ENCODE measurements around the gene PLEKHG2.

Gene PLEKHG2

DNA sequence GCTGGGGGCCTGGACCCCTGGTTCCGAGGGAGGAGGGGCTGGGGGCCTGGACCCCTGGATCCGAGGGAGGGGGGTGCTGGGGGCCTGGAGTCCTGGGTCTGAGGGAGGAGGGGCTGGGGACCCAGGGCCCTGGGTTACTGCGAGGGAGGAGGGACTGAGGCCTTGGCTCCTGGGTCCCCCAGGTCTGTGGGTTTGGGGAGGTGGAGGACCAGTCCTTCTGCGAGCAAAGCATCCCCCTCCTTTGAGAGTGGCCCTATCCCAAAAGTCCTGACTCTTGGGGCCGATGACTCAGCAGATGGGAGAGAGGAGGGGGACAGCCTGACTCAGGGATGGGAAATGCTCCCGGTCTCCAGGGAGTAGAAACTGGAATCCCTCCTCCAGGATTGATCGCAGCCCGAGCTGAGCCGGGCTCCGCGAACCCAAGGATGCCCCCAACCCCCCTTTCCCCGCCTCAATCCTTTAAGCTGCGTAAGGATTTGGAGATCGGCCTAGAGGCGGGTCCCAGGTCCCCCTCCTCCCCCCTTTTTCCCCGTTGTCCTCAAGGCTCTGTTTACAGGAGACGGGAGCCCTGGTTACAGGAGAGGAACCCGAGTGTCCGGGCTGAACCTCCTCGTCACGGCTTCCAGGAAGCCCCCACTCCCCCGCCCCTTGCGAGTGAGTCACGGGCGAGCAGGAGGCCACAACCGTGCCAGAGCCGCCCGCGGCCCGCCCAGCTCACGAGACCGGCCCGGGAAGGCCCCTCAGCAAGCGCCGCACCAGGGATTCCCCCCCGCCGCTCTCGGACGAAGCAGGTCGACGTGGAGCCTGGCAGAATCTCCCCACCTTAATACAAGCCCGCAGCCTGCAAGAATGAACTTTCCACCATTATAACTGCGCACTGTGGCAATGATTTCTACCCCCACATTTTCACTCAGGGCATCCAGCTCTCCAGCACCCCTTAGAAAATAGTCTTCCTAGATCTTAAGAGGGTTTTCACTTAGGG, 8.8 kb upstream of the PLEKHG2 start:
- peak overlapping the region; percentile 40 for H3K4me3 ChIP-seq (ENCODE audit: low read depth, low read length)
- DNase-seq (ENCODE audit: low read depth): peak; percentile 98

DNA sequence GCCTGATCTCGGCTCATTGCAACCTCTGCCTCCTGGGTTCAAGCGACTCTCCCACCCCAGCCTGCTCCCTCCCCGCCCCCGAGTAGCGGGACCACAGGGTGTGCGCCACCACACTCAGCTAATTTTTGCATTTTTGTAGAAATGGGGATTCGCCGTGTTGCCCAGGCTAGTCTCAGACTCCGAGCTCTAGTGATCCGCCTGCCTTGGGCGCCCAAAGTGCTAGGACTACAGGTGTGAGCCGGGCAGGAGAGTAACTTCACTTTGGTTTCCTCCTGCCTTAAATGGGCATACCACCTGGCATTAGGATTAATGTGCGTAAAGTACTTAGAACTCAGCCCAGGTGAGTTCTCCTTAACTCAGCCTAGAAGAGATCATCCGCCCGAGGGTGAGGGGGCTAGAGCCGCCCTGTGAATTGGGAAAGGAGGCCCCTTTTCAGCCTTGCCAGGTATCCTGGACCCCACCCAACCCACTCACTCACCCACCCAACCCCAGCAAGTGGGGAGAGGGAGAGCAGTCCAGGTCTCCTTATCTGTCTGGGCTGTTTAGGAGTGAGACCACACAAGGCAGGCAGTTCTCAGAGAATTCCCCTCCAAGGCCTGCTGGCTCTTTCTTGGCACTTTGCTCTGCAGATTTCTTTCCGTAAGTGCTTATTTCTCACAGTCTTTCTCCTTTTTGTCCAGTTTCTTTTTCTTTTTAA, 7.1 kb upstream of the PLEKHG2 start:
- no peak for DNase-seq (ENCODE audit: low read depth)
- no peak overlapping the region for H3K4me3 ChIP-seq (ENCODE audit: low read depth, low read length)

DNA sequence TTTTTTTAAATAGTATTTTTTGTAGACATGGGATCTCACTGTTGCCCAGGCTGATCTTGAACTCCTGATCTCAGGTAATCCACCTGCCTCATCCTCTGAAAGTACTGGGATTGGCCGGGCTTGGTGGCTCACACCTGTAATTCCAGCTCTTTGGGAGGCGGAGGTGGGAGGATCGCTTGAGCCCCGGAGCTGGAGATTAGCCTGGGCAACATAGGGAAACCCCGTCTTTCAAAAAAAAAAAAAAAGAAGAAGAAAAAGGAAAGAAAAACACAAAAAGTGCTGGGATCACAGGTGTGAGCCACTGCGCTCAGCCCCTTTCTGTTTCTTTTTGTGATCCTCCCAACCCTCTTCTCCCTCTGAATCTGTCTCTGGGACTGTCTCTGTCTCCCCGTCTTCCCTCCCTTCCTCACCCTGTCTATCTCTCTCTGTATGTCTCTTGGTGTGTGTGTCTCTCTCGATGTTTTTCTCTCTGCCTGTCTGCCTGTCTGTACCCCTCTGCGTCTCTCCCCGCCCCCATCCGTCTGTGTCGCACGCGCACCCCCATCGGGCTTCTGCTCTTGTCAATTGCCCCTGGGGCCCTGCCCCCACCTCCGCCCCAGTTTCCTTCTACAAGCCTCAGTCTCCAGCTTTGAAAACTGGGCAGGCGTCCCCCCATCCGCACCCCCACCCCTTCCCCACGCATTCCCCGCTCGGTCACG, 6.4 kb upstream of the PLEKHG2 start:
- DNase-seq (ENCODE audit: low read depth): no peak
- peak overlapping the region; percentile 97 for H3K4me3 ChIP-seq (ENCODE audit: low read depth, low read length)

DNA sequence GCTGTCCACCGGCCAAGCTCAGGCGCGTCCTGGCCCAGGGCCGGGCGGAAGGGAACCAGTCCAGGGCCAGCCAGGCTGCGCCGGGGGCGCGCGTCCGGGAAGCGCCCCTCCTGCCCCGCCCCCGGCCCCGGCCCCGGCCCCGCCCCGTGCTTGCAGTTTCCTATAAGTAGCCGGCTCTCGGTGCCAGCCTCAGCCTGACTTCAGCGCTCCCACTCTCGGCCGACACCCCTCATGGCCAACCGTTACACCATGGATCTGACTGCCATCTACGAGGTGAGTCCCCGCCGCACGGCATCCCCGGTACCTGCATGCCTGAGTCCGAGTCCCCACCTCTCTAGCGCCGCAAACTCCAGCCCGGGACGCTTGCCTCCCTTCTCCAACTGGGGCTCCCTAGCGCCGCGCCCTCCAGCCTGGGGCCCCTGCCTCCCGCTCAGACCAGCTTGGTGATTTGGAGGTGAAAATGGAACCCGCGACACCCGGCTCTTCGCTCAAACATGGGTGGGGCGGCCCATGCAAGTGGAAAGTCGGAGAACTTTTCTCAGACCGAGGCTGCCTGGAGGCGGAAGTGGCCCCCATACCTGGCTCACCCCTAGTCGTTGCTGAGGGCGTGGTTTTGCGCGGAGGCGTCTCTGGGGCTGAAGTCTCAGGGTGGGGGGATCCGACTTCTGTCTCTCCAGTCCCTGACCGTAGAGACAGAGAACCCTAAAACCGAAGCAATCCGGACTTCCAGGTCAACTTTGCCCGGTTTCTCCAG, 5.6 kb upstream of the PLEKHG2 start, which contains the start of gene ZFP36:
Gene ZFP36, plus strand, starts transcription at position 192 of the 754 bp plus-strand sequence. Its CDS starts 58 bp downstream, at position 250.
- peak within 1 kb of the TSS; percentile 97 for H3K4me3 ChIP-seq (ENCODE audit: low read depth, low read length)
- peak; percentile 63 for DNase-seq (ENCODE audit: low read depth)

DNA sequence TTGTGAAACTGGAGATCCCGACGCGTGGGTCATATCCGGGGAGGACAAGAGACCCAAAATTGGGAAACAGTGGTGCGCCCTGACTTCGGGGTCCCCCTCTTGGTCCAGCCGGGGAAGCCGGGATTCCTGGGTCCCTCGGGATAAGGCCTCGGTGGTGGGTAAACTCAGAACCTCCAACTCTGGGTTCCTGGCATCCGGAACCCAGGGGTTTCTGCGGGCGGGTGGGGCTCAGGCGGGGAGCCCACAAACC, 5.1 kb upstream of the PLEKHG2 start:
- DNase-seq (ENCODE audit: low read depth): no peak

DNA sequence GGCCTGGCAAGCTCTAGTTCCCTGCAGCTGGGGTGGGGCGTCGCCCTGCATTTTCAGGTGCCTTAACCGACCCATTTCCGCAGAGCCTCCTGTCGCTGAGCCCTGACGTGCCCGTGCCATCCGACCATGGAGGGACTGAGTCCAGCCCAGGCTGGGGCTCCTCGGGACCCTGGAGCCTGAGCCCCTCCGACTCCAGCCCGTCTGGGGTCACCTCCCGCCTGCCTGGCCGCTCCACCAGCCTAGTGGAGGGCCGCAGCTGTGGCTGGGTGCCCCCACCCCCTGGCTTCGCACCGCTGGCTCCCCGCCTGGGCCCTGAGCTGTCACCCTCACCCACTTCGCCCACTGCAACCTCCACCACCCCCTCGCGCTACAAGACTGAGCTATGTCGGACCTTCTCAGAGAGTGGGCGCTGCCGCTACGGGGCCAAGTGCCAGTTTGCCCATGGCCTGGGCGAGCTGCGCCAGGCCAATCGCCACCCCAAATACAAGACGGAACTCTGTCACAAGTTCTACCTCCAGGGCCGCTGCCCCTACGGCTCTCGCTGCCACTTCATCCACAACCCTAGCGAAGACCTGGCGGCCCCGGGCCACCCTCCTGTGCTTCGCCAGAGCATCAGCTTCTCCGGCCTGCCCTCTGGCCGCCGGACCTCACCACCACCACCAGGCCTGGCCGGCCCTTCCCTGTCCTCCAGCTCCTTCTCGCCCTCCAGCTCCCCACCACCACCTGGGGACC, 4.6 kb upstream of the PLEKHG2 start:
- peak overlapping the region; percentile 97 for H3K4me3 ChIP-seq (ENCODE audit: low read depth, low read length)
- DNase-seq (ENCODE audit: low read depth): no peak

More for the DNA sequence above, 5.1 kb upstream of the PLEKHG2 start:
- peak overlapping the region; percentile 97 for H3K4me3 ChIP-seq (ENCODE audit: low read depth, low read length)

GRCh38 chr19:39408392-39409207, 3.9 kb upstream of the PLEKHG2 start:
- peak overlapping the region; percentile 97 for H3K4me3 ChIP-seq (ENCODE audit: low read depth, low read length)
- no peak for DNase-seq (ENCODE audit: low read depth)

DNA sequence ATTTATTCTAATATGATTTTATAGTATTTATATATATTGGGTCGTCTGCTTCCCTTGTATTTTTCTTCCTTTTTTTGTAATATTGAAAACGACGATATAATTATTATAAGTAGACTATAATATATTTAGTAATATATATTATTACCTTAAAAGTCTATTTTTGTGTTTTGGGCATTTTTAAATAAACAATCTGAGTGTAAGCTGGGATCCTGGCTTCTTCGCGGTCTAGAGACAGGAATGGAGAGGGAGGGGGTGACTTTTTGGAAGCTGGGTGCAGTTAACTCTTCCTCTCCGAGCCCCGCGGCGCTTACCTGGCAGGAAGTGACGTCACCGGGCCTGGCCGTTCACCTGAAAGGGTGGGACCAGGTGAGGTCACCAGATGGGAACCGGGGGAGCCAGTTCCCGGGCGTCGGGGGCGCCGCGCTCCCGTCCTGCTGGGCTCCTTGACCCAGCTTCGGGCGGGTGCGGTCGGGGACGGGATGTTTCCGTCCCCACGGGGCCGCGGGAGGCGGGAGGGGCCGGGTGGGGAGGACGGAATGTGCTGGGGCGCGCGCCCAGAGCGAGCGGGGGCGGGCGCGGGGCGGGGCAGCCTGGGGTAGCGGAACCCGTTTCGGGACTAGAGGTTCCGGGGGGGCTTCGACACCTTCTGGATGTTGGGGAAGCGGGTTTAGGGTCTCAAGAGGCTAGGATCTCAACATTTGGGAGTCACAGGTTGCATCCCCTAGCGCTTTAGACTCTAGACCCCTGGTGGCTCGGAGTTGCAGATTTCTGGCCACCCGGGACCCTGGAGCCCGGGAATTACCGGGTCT, 3.1 kb upstream of the PLEKHG2 start:
- DNase-seq (ENCODE audit: low read depth): peak; percentile 61
- H3K4me3 ChIP-seq (ENCODE audit: low read depth, low read length): peak overlapping the region; percentile 97

DNA sequence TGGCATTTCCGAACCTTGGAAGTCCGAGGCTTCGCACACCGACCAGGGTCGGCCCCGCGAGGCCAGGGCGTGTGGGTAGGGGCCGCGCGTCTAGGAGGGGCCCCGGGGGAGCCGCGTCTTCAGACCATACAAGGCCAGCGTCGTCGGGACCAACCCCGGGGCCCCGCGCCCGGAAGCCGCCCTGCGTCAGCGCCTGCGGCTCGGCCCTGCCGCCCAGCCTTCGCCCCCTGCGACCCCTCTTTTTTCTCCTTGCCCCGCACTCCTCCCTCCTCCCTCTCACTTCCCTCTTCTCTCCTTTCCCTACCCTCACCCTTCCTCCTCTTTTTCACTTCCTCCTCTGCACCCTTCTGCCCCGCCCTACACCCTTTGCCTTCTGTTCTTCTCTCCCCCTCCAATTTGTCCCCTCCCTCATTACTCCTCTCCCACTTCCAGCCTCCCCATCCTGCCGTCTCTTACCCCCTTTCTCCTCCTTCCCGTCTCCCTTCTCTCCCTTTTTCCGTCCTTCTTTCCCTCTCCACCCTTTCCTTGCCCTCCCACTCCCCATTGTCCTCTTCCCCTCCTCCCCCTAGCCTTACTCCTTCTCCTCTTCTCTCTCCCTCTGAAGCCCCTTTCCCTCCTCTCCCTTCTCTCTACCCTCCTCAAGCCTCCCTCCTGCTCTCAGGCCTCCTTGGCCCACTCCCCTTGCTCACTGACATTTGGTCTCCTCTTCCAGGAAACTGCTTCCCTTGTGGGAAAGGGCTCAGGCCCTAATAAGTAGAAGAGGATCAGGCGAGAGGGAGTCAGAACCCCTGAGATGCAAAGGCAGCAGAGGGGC, 2.2 kb upstream of the PLEKHG2 start:
- peak overlapping the region; percentile 97 for H3K4me3 ChIP-seq (ENCODE audit: low read depth, low read length)
- no peak for DNase-seq (ENCODE audit: low read depth)

DNA sequence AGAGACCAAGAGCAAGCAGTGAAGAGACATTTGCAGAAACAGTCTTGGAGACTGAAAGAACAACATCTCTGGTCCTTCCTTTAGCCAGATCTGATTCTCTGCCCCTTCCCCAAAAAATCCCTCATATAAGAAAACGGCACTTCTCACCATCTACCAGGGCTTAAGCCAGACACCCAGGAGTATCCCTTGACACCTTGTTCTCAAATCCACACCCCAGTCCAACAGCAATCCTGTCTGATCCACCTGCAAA, 1.7 kb upstream of the PLEKHG2 start:
- H3K4me3 ChIP-seq (ENCODE audit: low read depth, low read length): peak overlapping the region; percentile 2
- no peak for DNase-seq (ENCODE audit: low read depth)

DNA sequence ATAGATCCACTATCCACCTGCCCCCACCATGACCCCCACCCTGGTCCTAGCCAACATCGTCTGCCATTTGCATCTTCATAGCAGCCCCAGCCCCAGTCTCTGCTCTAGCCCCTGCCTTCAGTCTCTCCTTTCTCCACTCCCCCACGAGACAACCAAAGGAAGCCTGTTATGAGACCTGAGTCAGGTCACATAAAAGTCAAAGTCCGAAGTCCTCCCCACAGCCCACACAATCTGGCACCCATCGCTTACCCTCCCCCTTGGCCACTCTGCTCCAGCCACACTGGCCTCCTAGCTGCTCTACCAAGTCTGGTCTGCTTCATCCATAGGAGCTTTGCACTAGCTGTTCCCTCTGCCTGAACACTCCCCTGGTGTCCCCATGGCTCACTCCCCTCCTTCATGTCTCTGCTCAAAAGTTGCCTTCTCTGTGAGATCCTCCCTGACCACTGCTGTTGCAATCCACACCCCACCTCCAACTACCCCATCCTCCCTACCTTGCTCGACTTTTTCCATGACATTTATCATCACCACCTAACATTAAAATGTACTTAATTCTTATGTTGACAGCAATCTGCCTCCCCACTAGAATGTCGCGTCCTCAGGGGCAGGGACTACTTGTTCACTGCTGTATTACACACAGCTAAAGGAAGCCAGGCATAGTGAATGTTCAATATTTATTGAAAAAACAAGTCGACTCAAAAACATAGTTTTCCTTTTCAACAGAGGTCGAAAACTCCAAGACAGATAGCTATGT, 1.2 kb upstream of the PLEKHG2 start:
- H3K4me3 ChIP-seq (ENCODE audit: low read depth, low read length): peak overlapping the region; percentile 22
- peak; percentile 35 for DNase-seq (ENCODE audit: low read depth)

GRCh38 chr19:39411832-39412099, 703 bp upstream of the PLEKHG2 start:
- H3K4me3 ChIP-seq (ENCODE audit: low read depth, low read length): peak overlapping the region; percentile 22
- peak; percentile 75 for DNase-seq (ENCODE audit: low read depth)

DNA sequence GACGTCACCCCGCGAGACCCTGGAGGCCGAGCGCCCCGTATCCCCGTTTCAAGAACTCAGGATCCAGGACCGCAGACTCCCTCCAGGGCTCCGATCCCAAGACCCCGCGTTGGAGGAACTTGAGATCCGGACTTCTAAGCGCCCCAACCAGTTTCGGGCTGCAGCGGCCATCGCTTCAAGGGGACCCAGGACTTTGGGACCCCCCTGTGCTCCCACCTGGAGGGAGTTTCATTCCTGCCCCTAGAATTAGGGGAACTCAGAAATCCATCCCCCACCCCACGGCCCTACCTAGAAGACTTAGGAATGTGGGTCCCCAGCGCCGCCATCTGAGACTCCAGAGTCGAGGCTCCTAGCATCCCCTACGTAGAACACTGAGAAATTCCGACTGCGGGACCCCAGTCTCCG, 400 bp downstream of the PLEKHG2 start:
- DNase-seq (ENCODE audit: low read depth): no peak

GRCh38 chr19:39413272-39413910, 922 bp downstream of the PLEKHG2 start:
- no peak for DNase-seq (ENCODE audit: low read depth)
- H3K4me3 ChIP-seq (ENCODE audit: low read depth, low read length): peak overlapping the region; percentile 78

More for the DNA sequence above, 400 bp downstream of the PLEKHG2 start:
- peak overlapping the region; percentile 78 for H3K4me3 ChIP-seq (ENCODE audit: low read depth, low read length)

DNA sequence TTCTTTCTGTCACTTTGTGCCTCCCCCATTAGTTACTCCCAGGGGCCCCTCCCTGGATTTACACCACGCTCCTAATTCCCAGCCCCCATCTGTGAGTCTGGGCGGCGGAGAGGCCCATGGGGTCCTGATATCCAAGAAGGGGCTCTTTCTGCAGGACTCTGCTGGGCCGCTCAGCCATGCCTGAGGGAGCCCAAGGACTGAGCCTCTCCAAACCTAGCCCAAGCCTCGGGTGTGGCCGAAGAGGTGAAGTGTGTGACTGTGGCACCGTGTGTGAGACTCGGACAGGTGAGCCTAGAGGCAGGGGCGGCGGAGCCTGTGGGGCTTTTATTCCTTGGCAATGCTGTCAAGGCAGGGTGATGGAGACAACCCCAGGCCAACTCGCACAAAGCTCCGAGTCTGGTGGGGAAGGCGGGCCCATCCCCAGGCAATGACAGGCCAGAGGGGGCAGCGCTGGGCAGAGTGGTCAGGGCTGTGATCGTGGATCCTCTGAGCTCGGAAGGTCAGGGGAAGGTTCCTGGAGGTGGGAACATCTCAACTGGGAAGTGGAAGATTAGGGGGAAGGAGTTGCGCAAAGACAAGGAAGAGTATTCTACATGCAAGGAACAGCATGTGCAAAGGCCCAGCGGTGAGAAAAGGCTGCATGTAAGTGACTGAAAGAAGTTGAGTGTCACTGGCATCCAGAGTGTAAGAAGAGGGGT, 1.6 kb downstream of the PLEKHG2 start:
- peak overlapping the region; percentile 78 for H3K4me3 ChIP-seq (ENCODE audit: low read depth, low read length)
- no peak for DNase-seq (ENCODE audit: low read depth)
